HG03064 (cell line): ENCODE data around the gene CHRNG.

Experiments used
- ATAC-seq: cut with Tn5 transposase; IDR thresholded peaks from one replicate; pipeline ENCODE4 v1.9.1; 2021; ENCODE audit warnings: low read depth; ENCODE audit not compliant: unreplicated experiment

CHRNG gene

GRCh38 chr2:232539298-232540231, at the start of gene CHRNG:
Gene CHRNG (plus strand): TSS chr2:232539692. CDS start chr2:232539748, 56 bp downstream.
- ATAC-seq: no peak

- ATAC-seq: no peak
Measured at GRCh38 chr2:232490221-232491138, 49.0 kb upstream of the CHRNG start.

GRCh38 chr2:232491139-232491780, 48.2 kb upstream of the CHRNG start:
- no peak for ATAC-seq

GRCh38 chr2:232492236-232492848, 47.1 kb upstream of the CHRNG start:
- ATAC-seq: no peak

- ATAC-seq: no peak
Measured at GRCh38 chr2:232492963-232493700, 46.4 kb upstream of the CHRNG start.

- no peak for ATAC-seq
Measured at GRCh38 chr2:232493701-232494474, 45.6 kb upstream of the CHRNG start.

GRCh38 chr2:232494542-232494941, 45.0 kb upstream of the CHRNG start:
- no peak for ATAC-seq

GRCh38 chr2:232495292-232495691, 44.2 kb upstream of the CHRNG start:
- no peak for ATAC-seq

- no peak for ATAC-seq
Measured at GRCh38 chr2:232496501-232497270, 42.8 kb upstream of the CHRNG start.

GRCh38 chr2:232497348-232497747, 42.1 kb upstream of the CHRNG start:
- ATAC-seq: no peak

GRCh38 chr2:232498452-232498851, 41.0 kb upstream of the CHRNG start:
- ATAC-seq: no peak

GRCh38 chr2:232501331-232501771, 38.1 kb upstream of the CHRNG start:
- ATAC-seq: no peak

- no peak for ATAC-seq
Measured at GRCh38 chr2:232501794-232502390, 37.6 kb upstream of the CHRNG start.

- ATAC-seq: no peak
Measured at GRCh38 chr2:232502511-232502910, 37.0 kb upstream of the CHRNG start.

- ATAC-seq: no peak
Measured at GRCh38 chr2:232502911-232503808, 36.3 kb upstream of the CHRNG start.

GRCh38 chr2:232503809-232504323, 35.6 kb upstream of the CHRNG start:
- no peak for ATAC-seq
